HuH-7 (cell line): ENCODE measurements around the gene KLF1.
"Not testable (repeated sequence)": the region's sequence is repeated elsewhere in the genome, so short reads cannot be mapped to it uniquely, and the experiment has no call there.

Experiments
- DNase-seq: peaks from one replicate; pipeline ENCODE4 v3.0.0; 2011; ENCODE audit warnings: low spot score

The KLF1 gene

DNA sequence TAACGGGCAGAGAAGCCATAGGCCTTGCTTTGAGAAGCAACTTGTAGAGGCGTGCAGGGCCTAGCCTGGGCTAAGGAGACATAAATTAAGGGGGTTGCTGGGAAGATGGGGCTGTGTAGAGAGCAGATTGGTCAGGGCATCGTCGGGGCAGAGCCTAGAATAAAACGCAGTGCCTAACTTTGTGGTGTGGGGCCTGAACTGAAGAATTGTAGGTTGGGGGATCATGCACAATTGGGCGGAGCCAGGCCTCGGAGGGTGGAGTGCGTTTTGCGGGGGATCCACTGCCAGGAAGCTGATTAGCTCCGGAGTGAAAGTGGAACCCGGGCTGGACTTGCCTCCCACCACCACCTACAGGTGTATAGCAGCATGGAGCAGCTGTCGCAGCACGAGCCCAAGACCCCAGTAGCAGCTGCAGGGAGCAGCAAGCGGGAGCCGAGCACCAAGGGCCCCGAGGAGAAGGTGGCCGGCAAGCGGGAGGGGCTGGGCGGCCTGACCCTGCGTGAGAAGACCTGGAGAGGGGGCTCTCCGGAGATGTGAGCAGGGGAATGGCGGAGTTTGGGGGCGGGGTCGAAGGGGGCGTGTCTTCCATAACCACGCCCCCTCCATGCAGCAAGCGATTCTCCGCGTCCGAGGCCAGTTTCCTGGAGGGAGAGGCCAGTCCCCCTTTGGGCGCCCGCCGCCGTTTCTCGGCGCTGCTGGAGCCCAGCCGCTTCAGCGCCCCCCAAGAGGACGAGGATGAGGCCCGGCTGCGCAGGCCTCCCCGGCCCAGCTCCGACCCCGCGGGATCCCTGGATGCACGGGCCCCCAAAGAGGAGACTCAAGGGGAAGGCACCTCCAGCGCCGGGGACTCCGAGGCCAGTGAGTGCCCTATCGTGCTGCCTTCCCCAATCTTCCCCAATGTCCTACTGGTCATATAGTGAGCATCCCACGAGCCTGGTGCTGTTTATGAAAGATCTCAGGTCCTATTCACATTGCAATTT lies 19.6 kb downstream of the KLF1 start:
- DNase-seq, result peak; percentile 87

DNA sequence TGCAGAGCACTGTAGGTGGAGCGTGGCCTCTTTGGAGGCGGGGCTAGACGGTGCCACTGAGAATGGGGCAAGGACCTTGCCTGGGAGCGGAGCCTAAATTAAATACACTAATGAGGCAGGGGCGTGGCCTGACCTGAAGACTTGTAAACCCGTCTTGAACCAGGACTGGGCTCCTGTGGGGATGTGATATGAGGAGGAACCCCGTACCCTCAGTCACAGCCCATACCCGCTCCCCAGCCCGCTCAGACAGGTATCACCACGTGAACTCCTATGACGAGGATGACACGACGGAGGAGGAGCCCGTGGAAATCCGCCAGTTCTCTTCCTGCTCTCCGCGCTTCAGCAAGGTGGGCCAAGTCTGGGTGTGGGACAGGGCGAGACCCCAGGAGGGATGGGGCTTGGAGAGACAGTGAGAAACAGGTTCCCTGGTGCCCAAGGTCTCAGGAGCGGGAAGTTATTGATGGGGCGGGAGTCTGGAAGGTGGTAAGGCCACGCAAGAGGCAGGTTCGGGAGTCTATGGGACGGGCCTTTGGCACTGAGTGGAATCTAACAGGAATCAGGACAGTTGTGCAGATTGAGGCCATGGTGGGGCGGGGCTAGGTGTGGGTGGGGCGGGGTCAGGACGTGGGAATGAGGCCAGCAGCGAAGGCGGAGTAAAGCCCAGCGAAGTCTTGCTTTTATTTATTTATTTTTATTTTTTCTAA lies 20.4 kb downstream of the KLF1 start:
- no peak for DNase-seq

DNA sequence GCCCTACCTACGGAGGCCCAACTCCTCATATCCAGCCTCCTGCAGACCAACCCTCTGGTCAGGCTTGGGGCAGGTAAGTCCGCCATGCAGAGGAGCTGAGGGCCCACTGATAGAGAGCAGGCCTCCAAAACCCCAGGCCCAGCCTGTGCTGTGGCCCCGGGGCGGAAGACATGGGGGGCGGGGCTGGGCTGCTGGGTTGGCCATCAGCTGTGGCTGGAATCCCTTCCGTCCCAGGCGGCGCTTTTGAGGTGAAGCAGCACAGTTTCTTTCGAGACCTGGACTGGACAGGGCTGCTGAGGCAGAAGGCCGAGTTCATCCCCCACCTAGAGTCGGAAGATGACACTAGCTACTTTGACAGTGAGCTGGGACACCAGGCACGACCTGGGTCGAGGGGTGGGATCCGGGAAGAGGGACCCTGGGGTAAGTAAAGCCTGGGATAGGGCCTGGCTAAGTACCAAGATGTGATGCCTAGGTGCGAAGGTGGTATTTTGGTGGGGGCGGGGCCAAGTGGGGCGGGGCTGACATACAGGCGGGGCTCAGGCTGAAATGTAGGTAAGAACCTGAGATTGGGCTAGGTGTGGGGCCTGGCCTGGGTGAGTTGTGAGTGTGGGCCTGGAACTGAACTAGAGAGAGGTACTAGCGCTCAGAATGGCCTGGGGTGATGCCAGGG lies 21.1 kb downstream of the KLF1 start:
- no peak for DNase-seq

GRCh38 chr19:12864721-12865715 lies 22.0 kb downstream of the KLF1 start:
- no peak for DNase-seq

DNA sequence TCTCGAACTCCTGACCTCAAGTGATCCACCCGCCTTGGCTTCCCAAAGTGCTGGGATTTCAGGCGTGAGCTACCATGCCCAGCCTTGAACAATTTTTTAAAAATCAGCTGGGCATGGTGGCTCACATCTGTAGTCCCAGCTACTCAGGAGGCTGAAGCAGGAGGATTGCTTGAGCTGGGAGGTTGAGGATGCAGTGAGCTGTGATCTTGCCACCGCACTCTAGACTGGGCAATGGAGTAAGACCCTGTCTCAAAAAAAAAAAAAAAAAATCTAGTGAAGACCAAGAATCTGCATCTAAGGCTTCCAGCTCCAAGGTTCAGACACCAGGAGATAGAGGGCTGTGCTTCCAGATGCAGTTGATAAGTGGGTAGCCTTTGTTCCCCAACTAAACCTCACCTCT lies 22.9 kb downstream of the KLF1 start:
- DNase-seq, result no peak

GRCh38 chr19:12859546-12859945 lies 27.5 kb downstream of the KLF1 start:
- DNase-seq, result no peak

GRCh38 chr19:12858041-12858928 lies 28.7 kb downstream of the KLF1 start:
- no peak for DNase-seq

DNA sequence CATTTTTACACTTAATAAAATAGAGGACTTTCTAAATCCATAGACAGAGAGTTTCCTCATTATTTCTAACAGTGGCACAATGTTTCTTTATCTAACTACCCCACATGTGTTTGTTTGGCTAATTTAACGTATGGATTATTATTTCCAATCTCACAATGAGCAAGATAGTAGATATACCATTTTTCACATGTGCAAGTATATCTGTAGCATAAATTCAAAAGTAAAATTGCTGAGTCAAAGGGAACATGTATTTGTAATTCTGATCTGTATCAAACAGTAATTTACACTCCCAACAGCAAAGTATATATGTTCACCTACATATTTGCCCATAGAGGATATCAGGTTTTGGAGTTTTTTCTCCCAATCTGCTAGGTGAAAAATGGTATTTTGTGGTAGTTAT lies 30.3 kb downstream of the KLF1 start:
- no peak for DNase-seq

- peak; percentile 84 for DNase-seq
These were observed 39.6 kb downstream of the KLF1 start for GRCh38 chr19:12847159-12848139.

DNA sequence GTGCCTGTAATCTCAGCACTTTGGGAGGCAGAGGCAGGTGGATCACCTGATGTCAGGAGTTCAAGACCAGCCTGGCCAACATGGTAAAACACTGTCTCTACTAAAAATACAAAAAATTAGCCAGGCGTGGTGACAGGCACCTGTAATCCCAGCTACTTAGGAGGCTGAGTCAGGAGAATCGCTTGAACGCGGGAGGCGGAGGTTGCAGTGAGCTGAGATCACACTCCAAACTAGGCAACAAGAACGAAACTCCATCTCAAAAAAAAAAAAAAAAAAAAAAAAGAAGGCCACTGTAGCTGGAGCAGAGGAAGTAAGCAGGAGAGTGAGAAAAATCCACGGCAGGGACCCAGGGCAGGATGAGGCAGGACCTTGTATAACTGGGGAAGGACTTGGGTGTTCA lies 40.4 kb downstream of the KLF1 start:
- not testable (repeated sequence) for DNase-seq

DNA sequence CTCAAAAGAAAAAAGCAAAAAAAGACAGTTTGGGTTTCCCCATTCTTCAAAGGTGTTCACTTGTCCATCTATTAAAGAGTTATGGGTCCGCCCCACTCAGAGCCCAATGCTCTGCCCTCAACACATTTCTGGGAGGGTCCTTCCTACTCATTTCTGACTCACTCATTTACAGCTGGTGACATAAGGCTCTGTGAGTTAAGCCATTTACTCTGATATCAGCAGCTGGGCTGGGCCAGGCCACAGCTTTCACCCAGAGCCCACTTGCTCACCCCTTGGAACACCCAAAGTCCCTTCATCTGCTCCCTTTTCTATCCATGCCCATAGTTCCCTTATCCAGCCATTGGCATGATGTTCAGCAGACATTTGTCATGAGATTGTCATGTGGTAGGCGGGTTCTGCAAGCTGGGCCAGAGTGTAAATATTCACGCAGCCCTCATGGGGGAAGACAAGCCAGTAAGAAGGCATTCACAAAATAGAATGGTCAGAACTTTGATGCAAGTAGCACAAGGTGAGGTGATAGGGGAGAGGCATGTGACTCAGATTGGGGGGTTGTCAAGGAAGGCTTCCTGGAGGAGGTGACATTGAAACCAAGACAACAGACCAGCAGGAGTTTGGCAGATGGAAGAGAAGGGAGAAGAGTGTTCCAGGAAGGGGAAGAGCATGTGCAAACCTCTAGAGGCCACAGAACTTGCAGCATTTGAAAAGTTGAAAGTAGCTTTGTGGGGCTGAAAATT lies 42.8 kb downstream of the KLF1 start:
- no peak for DNase-seq

- no peak for DNase-seq
These were observed 43.7 kb downstream of the KLF1 start for GRCh38 chr19:12843328-12843727.

- DNase-seq, result no peak
These were observed 44.5 kb downstream of the KLF1 start for GRCh38 chr19:12842511-12842910.

GRCh38 chr19:12841094-12841493 lies 45.9 kb downstream of the KLF1 start:
- no peak for DNase-seq

GRCh38 chr19:12840091-12841079 lies 46.6 kb downstream of the KLF1 start:
- DNase-seq, result no peak

DNA sequence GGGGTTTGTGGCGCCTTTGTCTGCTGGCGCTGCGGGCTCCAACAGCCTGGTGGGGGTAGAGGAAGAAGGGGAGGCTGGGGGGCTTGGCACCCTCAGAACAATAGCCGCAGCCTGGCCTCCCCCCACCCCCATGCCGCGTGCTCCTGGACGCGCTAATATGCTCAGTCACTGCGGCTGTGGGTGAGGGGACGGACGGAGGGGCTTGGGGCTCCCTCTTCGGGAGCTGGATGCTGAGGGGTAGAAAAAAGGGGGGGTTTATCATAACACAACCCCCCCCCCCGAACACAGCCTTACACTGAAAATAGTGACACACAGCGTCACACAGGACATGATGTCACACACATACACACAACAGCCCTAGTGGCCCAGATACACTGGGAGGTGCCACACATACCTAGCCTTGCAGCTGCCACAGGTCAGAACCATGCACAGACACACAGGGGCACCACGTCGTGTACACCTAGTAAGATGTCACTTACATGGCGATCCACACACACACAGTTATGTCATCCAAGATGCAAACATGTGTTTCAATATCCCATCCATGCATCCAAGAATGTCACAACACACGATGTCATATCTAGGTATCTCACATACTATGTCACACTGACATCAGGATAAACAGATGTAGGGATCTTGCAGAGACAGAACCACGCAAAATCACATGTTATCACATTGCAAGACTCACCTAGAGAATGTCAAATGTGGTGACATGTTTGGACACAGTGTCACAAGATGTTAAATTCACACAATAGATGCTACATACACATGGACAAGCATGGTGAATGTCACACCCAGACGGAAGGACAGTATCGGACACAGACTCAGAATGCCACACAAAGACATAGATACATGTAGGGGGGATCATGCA lies 47.9 kb downstream of the KLF1 start:
- no peak for DNase-seq
